Measurements from ENCODE around the gene LPCAT3. TPM values are rescaled to one million over a fixed set of nuclear protein-coding genes. Genes with fewer than 3 reads are reported as not detected.

LPCAT3 gene
- polyA plus RNA-seq, 1 donor (not counting 4 experiments of a cell fraction or from before 2014, with no cell fraction given): 69.1 TPM

DNA sequence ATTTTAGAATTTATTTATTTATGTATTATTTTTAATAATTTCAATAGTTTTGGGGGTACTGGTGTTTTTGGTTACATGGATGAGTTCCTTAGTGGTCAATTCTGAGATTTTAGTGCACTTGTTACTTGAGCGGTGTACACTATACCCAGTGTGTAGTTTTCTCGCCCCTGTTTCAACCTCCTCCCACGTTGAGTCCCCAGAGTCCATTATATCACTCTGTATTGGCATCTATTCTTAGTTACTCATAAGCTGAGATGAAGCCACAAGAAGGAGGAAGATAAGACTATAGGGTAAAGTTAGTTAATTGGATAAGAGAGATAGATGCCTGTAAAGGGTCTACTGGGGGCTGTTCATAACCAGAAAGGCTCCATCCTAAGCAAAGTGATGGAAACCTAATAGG, 46.2 kb upstream of the LPCAT3 start:
- DNase-seq (ENCODE audit: low read depth, low spot score) (no peak), FAIRE-seq (no peak)
- Histone ChIP-seq H4K20me1 (ENCODE audit: control insufficient read depth, extremely low read depth, insufficient read depth, low read length) (no peaks in the 10 kb centered on the region), H3K27ac (ENCODE audit: control insufficient read depth, insufficient read depth, low read length) (no peak overlapping the region), H2AFZ (ENCODE audit: control insufficient read depth, low read length) (no peak overlapping the region), H3K4me1 (ENCODE audit: control insufficient read depth, extremely low read depth, insufficient read depth, low read length) (peaks cover 29% of the 10 kb centered on the region), H3K4me3 (ENCODE audit: control insufficient read depth in 2 of 3, extremely low read depth in 1 of 3, insufficient read depth in 2 of 3, low read depth in 1 of 3, low read length in 3 of 3) (no peak overlapping the region), H3K9me3 (ENCODE audit: control insufficient read depth, low read depth, low read length) (no peaks in the 10 kb centered on the region), H3K9ac (ENCODE audit: control insufficient read depth, extremely low read depth, insufficient read depth, low read length) (no peak overlapping the region), H3K4me2 (ENCODE audit: control insufficient read depth, extremely low read depth, insufficient read depth, low read depth, low read length) (no peak overlapping the region), H3K36me3 (ENCODE audit: control insufficient read depth in 2 of 2, extremely low read depth in 1 of 2, insufficient read depth in 2 of 2, low read length in 2 of 2) (no peaks in the 10 kb centered on the region), H3K27me3 (ENCODE audit: control insufficient read depth, extremely low read depth, insufficient read depth, low read length) (no peaks in the 10 kb centered on the region), H3K9me1 (ENCODE audit: control insufficient read depth, extremely low read depth, insufficient read depth, low read length) (peaks cover 2% of the 10 kb centered on the region), H3K79me2 (ENCODE audit: control insufficient read depth, insufficient read depth, low read length) (no peaks in the 10 kb centered on the region)
- dilution Hi-C loops (cut with MboI; ENCODE audit: extremely low pct_ligation_motif_present, low sequenced_read_pairs): no loop called here
- TF ChIP-seq, protein P1, sequence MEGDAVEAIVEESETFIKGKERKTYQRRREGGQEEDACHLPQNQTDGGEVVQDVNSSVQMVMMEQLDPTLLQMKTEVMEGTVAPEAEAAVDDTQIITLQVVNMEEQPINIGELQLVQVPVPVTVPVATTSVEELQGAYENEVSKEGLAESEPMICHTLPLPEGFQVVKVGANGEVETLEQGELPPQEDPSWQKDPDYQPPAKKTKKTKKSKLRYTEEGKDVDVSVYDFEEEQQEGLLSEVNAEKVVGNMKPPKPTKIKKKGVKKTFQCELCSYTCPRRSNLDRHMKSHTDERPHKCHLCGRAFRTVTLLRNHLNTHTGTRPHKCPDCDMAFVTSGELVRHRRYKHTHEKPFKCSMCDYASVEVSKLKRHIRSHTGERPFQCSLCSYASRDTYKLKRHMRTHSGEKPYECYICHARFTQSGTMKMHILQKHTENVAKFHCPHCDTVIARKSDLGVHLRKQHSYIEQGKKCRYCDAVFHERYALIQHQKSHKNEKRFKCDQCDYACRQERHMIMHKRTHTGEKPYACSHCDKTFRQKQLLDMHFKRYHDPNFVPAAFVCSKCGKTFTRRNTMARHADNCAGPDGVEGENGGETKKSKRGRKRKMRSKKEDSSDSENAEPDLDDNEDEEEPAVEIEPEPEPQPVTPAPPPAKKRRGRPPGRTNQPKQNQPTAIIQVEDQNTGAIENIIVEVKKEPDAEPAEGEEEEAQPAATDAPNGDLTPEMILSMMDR (optimal IDR thresholded peaks at IDR 0.05 in 1 of 3, IDR thresholded peaks at IDR 0.05 in 1 of 3, conservative IDR thresholded peaks at IDR 0.05 in 1 of 3; ENCODE audit: extremely low read depth in 1 of 3, insufficient read depth in 2 of 3, low read length in 3 of 3): no peak
- no peak for TF ChIP-seq EZH2 (IDR thresholded peaks at IDR 0.05; ENCODE audit: low read length)

DNA sequence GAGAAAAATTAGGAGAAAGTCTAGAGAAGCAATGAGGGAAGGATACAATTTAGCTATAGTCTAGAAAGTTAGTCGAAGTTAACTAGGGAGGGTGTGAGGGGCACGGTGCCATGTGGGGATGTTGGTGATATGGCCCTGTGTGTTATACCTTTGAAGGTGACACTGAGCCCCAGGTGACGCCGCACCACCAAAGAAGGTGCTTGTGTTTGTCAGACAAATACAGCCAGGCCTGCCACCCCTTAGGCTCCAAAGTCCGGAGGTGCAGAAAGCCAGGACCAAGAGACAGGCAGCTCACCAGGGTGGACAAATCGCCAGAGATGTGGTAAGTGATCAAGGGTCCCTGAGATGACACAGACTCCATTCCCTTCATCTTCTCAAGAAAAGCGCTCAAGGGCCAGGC, 43.3 kb upstream of the LPCAT3 start:
- Histone ChIP-seq H3K27ac (ENCODE audit: control insufficient read depth, insufficient read depth, low read length) (no peak overlapping the region), H3K9ac (ENCODE audit: control insufficient read depth, extremely low read depth, insufficient read depth, low read length) (no peak overlapping the region), H3K36me3 (ENCODE audit: control insufficient read depth in 2 of 2, extremely low read depth in 1 of 2, insufficient read depth in 2 of 2, low read length in 2 of 2) (no peaks in the 10 kb centered on the region), H3K4me2 (ENCODE audit: control insufficient read depth, extremely low read depth, insufficient read depth, low read depth, low read length) (no peak overlapping the region), H3K27me3 (ENCODE audit: control insufficient read depth, extremely low read depth, insufficient read depth, low read length) (no peaks in the 10 kb centered on the region), H3K79me2 (ENCODE audit: control insufficient read depth, insufficient read depth, low read length) (no peaks in the 10 kb centered on the region), H3K4me3 (ENCODE audit: control insufficient read depth in 2 of 3, extremely low read depth in 1 of 3, insufficient read depth in 2 of 3, low read depth in 1 of 3, low read length in 3 of 3) (no peak overlapping the region), H3K9me1 (ENCODE audit: control insufficient read depth, extremely low read depth, insufficient read depth, low read length) (no peaks in the 10 kb centered on the region), H4K20me1 (ENCODE audit: control insufficient read depth, extremely low read depth, insufficient read depth, low read length) (no peaks in the 10 kb centered on the region), H3K4me1 (ENCODE audit: control insufficient read depth, extremely low read depth, insufficient read depth, low read length) (peaks cover 8% of the 10 kb centered on the region), H2AFZ (ENCODE audit: control insufficient read depth, low read length) (no peak overlapping the region), H3K9me3 (ENCODE audit: control insufficient read depth, low read depth, low read length) (no peaks in the 10 kb centered on the region)
- no peak for DNase-seq (ENCODE audit: low read depth, low spot score)
- dilution Hi-C loops (cut with MboI; ENCODE audit: extremely low pct_ligation_motif_present, low sequenced_read_pairs): no loop called here
- TF ChIP-seq, protein P1 (optimal IDR thresholded peaks at IDR 0.05 in 1 of 3, IDR thresholded peaks at IDR 0.05 in 1 of 3, conservative IDR thresholded peaks at IDR 0.05 in 1 of 3; ENCODE audit: extremely low read depth in 1 of 3, insufficient read depth in 2 of 3, low read length in 3 of 3): no peak
- TF ChIP-seq EZH2 (IDR thresholded peaks at IDR 0.05; ENCODE audit: low read length): no peak
- no peak for FAIRE-seq
